Measurements from ENCODE around the gene TRAPPC3. TPM values are rescaled to one million over a fixed set of nuclear protein-coding genes. Genes with fewer than 3 reads are reported as not detected.
A peak's percentile ranks its signal among the peaks of the same experiment; 100 is the strongest.

TRAPPC3 gene
- polyA plus RNA-seq, 12 donors, result 25.8 to 46.5 (median 38.1) TPM; not detected in 1

GRCh38 chr1:36132029-36132428 lies 17.3 kb downstream of the TRAPPC3 start:
- DNase-seq, result no peak

GRCh38 chr1:36128905-36129206 lies 20.4 kb downstream of the TRAPPC3 start:
- DNase-seq, result no peak

- DNase-seq, result no peak
Observed at GRCh38 chr1:36128126-36128904, 21.0 kb downstream of the TRAPPC3 start.

GRCh38 chr1:36126797-36127500 lies 22.3 kb downstream of the TRAPPC3 start:
- DNase-seq, result no peak

- DNase-seq, result no peak
Observed at GRCh38 chr1:36126005-36126716, 23.1 kb downstream of the TRAPPC3 start.

DNA sequence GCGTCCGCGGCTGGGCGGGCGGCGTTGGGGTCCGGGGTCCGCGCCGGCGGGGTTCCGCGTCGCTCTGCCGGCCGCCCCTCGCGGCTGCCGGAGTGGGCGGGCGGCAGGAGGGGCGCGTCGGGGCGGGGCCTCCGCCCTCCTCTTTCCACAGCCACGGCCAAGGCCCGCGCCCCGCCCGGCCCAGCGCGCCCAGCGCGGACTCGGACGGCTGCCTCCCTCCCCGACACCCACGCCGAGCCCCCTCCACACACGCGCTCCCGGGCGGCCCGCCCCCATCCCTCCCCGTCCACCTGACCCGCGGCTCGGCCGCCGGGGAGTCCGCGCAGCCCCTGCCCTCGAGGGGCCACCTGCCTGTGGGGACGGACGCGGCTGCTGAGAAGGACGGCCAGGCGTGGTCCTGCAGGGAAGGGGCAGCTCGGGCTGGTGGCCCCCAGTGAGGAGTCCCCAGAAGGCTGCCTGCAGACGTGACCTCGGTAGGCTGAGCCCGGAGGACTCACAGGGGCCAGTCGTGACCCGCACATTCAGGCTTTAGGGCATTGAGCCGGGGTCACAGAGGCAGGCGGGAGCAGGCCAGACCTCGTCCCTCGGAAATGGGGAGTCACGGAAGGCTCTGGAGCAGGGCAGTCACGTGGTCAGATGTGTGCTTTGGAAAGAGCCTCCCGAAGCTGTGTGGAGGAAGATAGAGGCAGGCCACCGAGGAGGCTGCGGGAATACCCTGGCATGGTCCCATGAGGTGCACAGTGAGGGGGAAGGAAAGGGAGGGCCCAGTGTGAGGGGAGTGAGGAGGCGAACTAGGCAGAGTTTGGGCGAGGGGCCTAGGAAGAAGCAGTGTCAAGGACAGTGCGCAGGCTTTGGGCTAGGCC lies 23.9 kb downstream of the TRAPPC3 start, which contains the start of gene COL8A2:
TSS of gene COL8A2 (minus strand) at position 94 of the 863 bp plus-strand sequence. CDS start 24,980 bp downstream, outside the sequence.
- DNase-seq, result peak; percentile 57

DNA sequence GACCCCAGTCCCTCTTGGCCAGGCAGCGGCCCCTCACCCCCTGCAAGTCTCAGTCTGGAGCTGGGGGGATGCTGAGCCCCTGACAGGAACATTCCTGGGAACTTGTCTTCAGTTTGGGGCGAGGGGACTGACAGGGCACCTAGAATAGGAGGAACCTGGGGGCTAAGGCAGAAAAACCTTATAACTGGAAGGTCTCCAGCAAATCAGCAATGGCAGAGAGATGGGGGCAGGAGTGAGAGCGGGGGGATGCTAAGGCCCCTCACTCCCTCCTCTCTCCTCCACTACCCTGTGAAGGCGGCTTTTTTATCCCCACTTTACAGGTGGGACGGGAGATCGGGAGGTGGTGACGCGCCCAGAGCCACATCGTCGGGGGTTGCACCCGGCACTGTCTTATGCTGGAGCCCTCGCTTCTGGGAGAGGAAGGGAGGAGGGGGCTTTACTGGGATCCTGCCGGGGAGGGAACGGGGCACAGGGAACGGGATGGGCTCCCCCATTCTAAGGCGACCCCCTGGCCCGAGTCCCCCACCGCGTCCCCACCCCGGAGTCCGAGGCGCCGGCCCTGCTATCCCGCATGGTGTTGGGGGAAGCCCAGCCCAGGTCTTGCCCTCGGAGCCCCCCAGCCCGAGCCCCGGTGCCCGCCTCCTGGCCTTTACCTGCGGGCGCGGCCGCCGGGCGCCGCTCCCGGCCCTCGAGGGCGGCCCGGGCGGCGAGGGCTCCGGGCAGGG lies 24.7 kb downstream of the TRAPPC3 start:
- no peak for DNase-seq

GRCh38 chr1:36123356-36123755 lies 25.9 kb downstream of the TRAPPC3 start:
- peak; percentile 37 for DNase-seq

DNA sequence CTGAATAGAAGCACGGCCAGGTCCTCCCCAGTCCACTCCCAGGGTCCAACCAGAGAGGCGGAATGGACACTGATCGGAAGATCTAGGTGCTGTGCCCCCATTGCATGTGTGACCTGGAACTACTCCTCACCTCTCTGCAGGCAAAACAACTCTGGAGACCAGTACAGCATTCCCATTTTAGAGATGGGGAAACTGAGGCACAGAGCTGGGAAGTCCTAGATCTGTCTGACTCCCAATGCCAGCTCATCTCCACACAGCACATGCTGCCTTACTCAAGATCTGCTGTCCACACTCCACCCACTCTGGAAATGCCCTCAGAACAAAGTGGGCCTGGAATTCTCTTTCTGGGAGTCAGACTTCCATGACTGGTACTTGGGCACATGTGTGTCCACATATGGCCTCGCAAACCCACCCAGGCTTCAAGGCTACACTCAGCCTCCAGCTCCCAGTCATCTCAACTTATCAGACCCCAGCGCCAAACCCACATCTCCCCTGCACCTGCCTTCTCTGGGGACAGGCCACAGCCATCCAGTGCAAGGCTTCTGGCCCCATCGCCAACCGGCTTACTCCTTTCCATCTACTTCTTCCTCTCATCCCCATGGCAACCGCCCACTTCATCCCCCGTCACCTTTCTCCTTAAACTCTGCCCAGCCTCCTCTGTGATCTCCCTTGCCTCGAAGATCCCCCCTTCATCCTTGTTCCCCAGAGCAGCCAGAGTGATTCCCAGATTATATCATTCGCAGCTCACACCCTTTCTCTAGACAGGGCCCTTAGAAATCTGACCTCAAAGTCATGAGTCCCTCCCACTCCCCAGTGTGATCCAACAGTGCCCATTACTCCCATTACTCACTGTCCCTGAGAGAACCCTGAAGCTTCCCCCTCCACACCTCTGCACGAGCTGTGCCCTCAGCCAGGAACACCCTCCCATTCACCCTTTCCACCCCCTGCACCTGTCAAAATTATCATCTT lies 26.9 kb downstream of the TRAPPC3 start:
- DNase-seq, result no peak

- no peak for DNase-seq
Observed at GRCh38 chr1:36119456-36119855, 29.8 kb downstream of the TRAPPC3 start.

DNA sequence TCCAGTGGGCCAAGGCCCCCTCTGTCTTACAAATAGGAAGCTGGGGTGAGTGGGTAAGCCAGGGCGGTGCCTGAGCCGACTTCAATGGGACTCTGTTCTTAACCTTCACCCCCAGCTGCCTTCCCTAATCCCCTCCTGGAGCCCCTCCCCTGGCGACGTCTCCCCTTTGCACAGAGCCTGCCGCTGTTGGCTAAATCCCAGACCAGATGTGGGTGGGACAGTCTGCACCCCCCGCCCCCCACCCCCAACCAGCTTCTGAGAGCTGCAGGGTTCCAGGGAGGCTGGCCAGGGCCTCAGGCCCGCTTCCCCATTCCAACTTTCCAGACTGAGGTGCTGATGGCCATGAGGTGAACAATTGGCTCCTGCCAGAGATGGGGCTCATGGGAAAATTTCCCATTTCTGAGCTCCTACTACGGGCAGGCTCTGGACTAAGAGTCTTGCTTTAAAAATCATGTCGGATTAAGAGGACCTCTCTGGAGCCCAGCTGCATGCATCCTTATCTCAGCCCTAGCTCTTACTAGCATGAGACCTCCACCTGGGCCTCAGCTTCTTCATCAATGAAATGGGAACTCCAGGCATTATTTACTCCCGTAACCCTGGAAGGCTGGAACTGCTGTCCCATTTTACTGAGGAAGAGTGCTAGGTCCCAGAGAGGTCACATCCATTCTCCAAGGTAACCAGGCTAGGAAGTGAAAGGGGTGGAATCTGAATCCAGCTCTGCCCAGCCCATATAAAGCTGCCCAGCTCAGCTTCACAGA lies 30.7 kb downstream of the TRAPPC3 start:
- no peak for DNase-seq

GRCh38 chr1:36116901-36117300 lies 32.4 kb downstream of the TRAPPC3 start:
- peak; percentile 80 for DNase-seq

GRCh38 chr1:36115931-36116330 lies 33.4 kb downstream of the TRAPPC3 start:
- no peak for DNase-seq

- no peak for DNase-seq
Observed at GRCh38 chr1:36115200-36115669, 34.1 kb downstream of the TRAPPC3 start.

GRCh38 chr1:36114371-36114770 lies 34.9 kb downstream of the TRAPPC3 start:
- no peak for DNase-seq

GRCh38 chr1:36112823-36113222 lies 36.5 kb downstream of the TRAPPC3 start:
- no peak for DNase-seq

- no peak for DNase-seq
Observed at GRCh38 chr1:36111151-36111550, 38.1 kb downstream of the TRAPPC3 start.

DNA sequence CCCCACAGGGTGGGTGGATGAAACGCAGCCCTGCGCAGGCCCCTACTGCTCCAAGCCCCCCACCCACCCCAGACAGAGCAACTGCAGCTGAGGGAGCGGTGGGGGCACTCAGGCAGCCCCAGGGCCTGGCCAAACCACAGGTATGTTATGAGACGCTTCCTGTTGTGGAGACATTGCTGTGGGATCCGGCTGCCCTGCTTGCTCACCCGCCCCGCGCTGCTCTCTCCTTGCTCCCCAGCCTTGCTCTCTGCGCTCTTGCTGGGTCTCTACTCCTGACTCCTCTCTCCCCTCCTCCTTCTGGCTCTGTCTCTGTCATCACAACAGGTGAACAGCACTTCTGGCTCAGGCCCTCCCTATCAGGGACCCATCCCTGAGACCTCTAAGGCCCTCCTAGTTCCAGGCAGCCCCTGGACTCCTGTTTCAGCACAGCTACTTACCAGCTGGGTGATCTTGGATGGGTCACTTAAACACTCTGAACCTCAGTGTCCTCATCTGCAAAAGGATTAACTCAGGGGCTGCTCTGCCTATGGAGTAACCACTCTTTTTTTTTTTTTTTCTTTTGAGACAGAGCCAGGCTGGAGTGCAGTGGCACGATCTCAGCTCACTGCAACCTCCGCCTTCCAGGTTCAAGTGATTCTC lies 40.1 kb downstream of the TRAPPC3 start:
- DNase-seq, result no peak

Measured in muscle of arm (tissue), 12 donors.